GM23248 (cell line): ENCODE measurements around the gene ADARB1. TPM values are rescaled to one million over a fixed set of nuclear protein-coding genes. Genes with fewer than 3 reads are reported as not detected.

Source experiments
- DNase-seq: peaks from one replicate; pipeline ENCODE4 v3.0.0-alpha.2; 2015
- H2AFZ ChIP-seq: fragments of 200-600 bp; sonication (generic); 2 replicates; pipeline ENCODE4 v1.6.1; 2016; ENCODE audit warnings: antibody characterized with exemption
- H3F3A ChIP-seq: fragments of 200-600 bp; sonication (generic); 2 replicates; pipeline ENCODE4 v1.6.1; 2016; ENCODE audit warnings: mild to moderate bottlenecking, antibody characterized with exemption, mixed run types; ENCODE audit not compliant: insufficient read depth
- H3K27ac ChIP-seq: fragments of 200-600 bp; sonication (generic); 2 replicates; pipeline ENCODE4 v1.5.1; 2016; ENCODE audit warnings: mild to moderate bottlenecking
- H3K27me3 ChIP-seq: fragments of 200-600 bp; sonication (generic); replicated peaks from 2 replicates; pipeline ENCODE4 v1.6.1; 2016; ENCODE audit warnings: mild to moderate bottlenecking; ENCODE audit not compliant: insufficient read depth
- H3K36me3 ChIP-seq: fragments of 200-600 bp; sonication (generic); 2 replicates; pipeline ENCODE4 v1.6.1; 2016; ENCODE audit warnings: low read depth, mild to moderate bottlenecking
- H3K4me1 ChIP-seq: fragments of 200-600 bp; sonication (generic); 2 replicates; pipeline ENCODE4 v1.6.1; 2016; ENCODE audit warnings: mild to moderate bottlenecking; ENCODE audit not compliant: insufficient read depth
- H3K4me2 ChIP-seq: fragments of 200-600 bp; sonication (generic); one replicate; pipeline ENCODE4 v1.6.1; 2016; ENCODE audit warnings: mild to moderate bottlenecking; ENCODE audit not compliant: unreplicated experiment
- H3K4me3 ChIP-seq: fragments of 200-600 bp; sonication (generic); 2 replicates; pipeline ENCODE4 v1.5.1; 2016; ENCODE audit warnings: mild to moderate bottlenecking
- H3K79me2 ChIP-seq: fragments of 200-600 bp; sonication (generic); 2 replicates; pipeline ENCODE4 v1.6.1; 2016; ENCODE audit warnings: mild to moderate bottlenecking; ENCODE audit not compliant: insufficient read depth
- H3K9ac ChIP-seq: fragments of 200-600 bp; sonication (generic); 2 replicates; pipeline ENCODE4 v1.6.1; 2016; ENCODE audit warnings: mild to moderate bottlenecking
- H3K9me2 ChIP-seq: fragments of 200-600 bp; sonication (generic); 2 replicates; pipeline ENCODE4 v1.6.1; 2016; ENCODE audit warnings: mixed run types, mild to moderate bottlenecking, moderate library complexity; ENCODE audit not compliant: insufficient read depth
- H3K9me3 ChIP-seq: fragments of 200-600 bp; sonication (generic); one replicate; pipeline ENCODE4 v1.6.1; 2017; ENCODE audit warnings: low read depth
- H4K20me1 ChIP-seq: fragments of 200-600 bp; sonication (generic); 2 replicates; pipeline ENCODE4 v1.6.0; 2016; ENCODE audit not compliant: insufficient read depth
- EZH2 ChIP-seq: fragments of 200-600 bp; sonication (generic); IDR thresholded peaks from 2 replicates; pipeline ENCODE4 v1.6.1; 2018; ENCODE audit warnings: antibody characterized with exemption, mild to moderate bottlenecking; ENCODE audit not compliant: insufficient read depth, poor library complexity, severe bottlenecking
- EZH2phosphoT487 ChIP-seq: fragments of 200-600 bp; sonication (generic); IDR thresholded peaks from 2 replicates; pipeline ENCODE4 v1.6.1; 2018; ENCODE audit warnings: antibody characterized with exemption, moderate library complexity, mild to moderate bottlenecking, low read depth; ENCODE audit not compliant: insufficient read depth
- WGBS, 2 experiments: methylation state at CpG; one replicate each; pipeline ENCODE4 v1.1.6; 2015 to 2017; ENCODE audit warnings: low lambda C conversion rate in 2 of 2, low coverage in 1 of 2; ENCODE audit errors: missing lambda C conversion rate in 2 of 2; 5-methylcytosine and 5-hydroxymethylcytosine counted together
- in situ Hi-C: fragments of 300-500 bp; cut with MboI; formaldehyde crosslinking; loops from 2 replicates; pipeline ENCODE4 v1.15.0; 2020
- polyA plus RNA-seq: library from polyadenylated mRNA; unstranded; fragments of >200 nt; fragmentation: Nextera tagmentation; extraction: Ambion mirVana; gene quantifications from 2 replicates; pipeline ENCODE4 v1.2.1, GENCODE V29; 2016
- total RNA-seq: library from RNA; depleted of rRNA; stranded (reverse); fragments of >200 nt; shearing (Covaris generic); gene quantifications from 2 replicates; pipeline ENCODE4 v1.2.3, GENCODE V29; 2014

Gene ADARB1
- total and polyA plus RNA-seq, 2 experiments from 2014 or later: 16.3 to 17.4 TPM

- Histone ChIP-seq H3F3A (no peaks in the 10 kb centered on the region), H2AFZ (no peak overlapping the region), H3K4me2 (no peak overlapping the region), H3K9me2 (no peaks in the 10 kb centered on the region), H3K4me3 (no peak overlapping the region), H3K9me3 (no peaks in the 10 kb centered on the region), H3K27me3 (no peaks in the 10 kb centered on the region), H3K9ac (no peak overlapping the region), H3K36me3 (no peaks in the 10 kb centered on the region), H3K27ac (no peak overlapping the region), H4K20me1 (no peaks in the 10 kb centered on the region), H3K79me2 (peaks cover 100% of the 10 kb centered on the region), H3K4me1 (peaks cover 14% of the 10 kb centered on the region)
- WGBS, 2 experiments: 76 to 80% methylated on average over 12 of the region's 12 CpGs
- DNase-seq: no peak
- in situ Hi-C loops: no loop called here
- TF ChIP-seq EZH2phosphoT487 (no peak), EZH2 (no peak)
Measured at GRCh38 chr21:45097827-45098387, 23.5 kb downstream of the ADARB1 start.

- Histone ChIP-seq H3K79me2 (peaks cover 100% of the 10 kb centered on the region), H2AFZ (no peak overlapping the region), H3K9ac (no peak overlapping the region), H3K27me3 (no peaks in the 10 kb centered on the region), H3F3A (no peaks in the 10 kb centered on the region), H3K4me1 (peaks cover 15% of the 10 kb centered on the region), H3K4me3 (no peak overlapping the region), H3K9me3 (no peaks in the 10 kb centered on the region), H4K20me1 (no peaks in the 10 kb centered on the region), H3K27ac (no peak overlapping the region), H3K36me3 (no peaks in the 10 kb centered on the region), H3K4me2 (no peak overlapping the region), H3K9me2 (no peaks in the 10 kb centered on the region)
- 89 to 94% methylated on average over 4 of the region's 4 CpGs for WGBS, 2 experiments
- TF ChIP-seq EZH2phosphoT487: no peak
- no peak for TF ChIP-seq EZH2
- in situ Hi-C loops: no loop called here
- peak; percentile 20 for DNase-seq
Measured at GRCh38 chr21:45098867-45099266, 24.5 kb downstream of the ADARB1 start.

GRCh38 chr21:45099571-45099970 is 25.2 kb downstream of the ADARB1 start:
- TF ChIP-seq EZH2phosphoT487: no peak
- TF ChIP-seq EZH2: no peak
- in situ Hi-C loops: no loop called here
- Histone ChIP-seq H4K20me1 (no peaks in the 10 kb centered on the region), H3K79me2 (peaks cover 100% of the 10 kb centered on the region), H2AFZ (no peak overlapping the region), H3K4me2 (no peak overlapping the region), H3K27me3 (no peaks in the 10 kb centered on the region), H3K27ac (no peak overlapping the region), H3K4me1 (peaks cover 18% of the 10 kb centered on the region), H3K9me2 (no peaks in the 10 kb centered on the region), H3F3A (no peaks in the 10 kb centered on the region), H3K4me3 (no peak overlapping the region), H3K9ac (no peak overlapping the region), H3K36me3 (no peaks in the 10 kb centered on the region), H3K9me3 (no peaks in the 10 kb centered on the region)
- WGBS, 2 experiments: 81% methylated on average over 3 of the region's 3 CpGs
- no peak for DNase-seq

- no peaks in the 10 kb centered on the region for H3K9me2 ChIP-seq
- no peak for DNase-seq
- TF ChIP-seq EZH2phosphoT487 (no peak), EZH2 (no peak)
- no peaks in the 10 kb centered on the region for H3K36me3 ChIP-seq
- in situ Hi-C loops: no loop called here
- H3K79me2 ChIP-seq: peaks cover 100% of the 10 kb centered on the region
- peaks cover 18% of the 10 kb centered on the region for H3K4me1 ChIP-seq
- no peak overlapping the region for H3K4me3 ChIP-seq
- no peaks in the 10 kb centered on the region for H3K27me3 ChIP-seq
- no peak overlapping the region for H3K9ac ChIP-seq
- no peak overlapping the region for H3K27ac ChIP-seq
- no peak overlapping the region for H2AFZ ChIP-seq
- no peaks in the 10 kb centered on the region for H3K9me3 ChIP-seq
- 98% methylated on average over 38 to 40 of the region's 40 CpGs for WGBS, 2 experiments
- no peak overlapping the region for H3K4me2 ChIP-seq
- no peaks in the 10 kb centered on the region; the same call in 1 of the 2 replicates for H3F3A ChIP-seq
- no peaks in the 10 kb centered on the region for H4K20me1 ChIP-seq
Measured at GRCh38 chr21:45100866-45101265, 26.5 kb downstream of the ADARB1 start.
